Activated T-helper 1 cell treated with anti-CD3 and anti-CD28 coated beads, Interleukin-2, amount 50 U/mL, for 16 hours (primary cell): ENCODE data around the gene IL1F10.
A peak's percentile ranks its signal among the peaks of the same experiment; 100 is the strongest.
"Not testable (repeated sequence)": the region's sequence is repeated elsewhere in the genome, so short reads cannot be mapped to it uniquely, and the experiment has no call there.

Experiments
- DNase-seq, 2 donors: peaks; one replicate each; pipeline ENCODE4 v3.0.0-alpha.2; 2020; ENCODE audit warnings: low read depth in 1 of 2, low spot score in 1 of 2

IL1F10 gene

DNA sequence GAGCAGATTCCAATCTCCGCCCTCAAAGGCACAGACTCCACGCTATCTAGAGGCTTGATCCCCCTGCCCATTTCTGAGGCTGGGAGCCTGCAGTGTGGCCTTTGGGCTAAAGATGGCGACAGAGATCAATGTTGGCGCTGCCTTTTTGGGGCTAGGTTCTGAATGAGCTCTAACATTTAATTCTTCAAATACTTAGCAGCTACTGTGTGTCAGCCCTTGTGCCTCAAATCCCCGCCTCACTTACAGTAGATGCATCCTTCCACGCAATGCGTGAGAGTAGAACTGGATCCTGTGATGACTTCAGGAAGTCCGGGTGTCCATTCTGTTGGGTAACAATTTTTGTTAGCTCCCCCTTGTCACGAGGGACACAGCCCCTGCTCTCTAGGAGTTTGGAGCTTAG, 12.4 kb downstream of the IL1F10 start:
- DNase-seq = peak in 1 of 2 donors; percentile 20

DNA sequence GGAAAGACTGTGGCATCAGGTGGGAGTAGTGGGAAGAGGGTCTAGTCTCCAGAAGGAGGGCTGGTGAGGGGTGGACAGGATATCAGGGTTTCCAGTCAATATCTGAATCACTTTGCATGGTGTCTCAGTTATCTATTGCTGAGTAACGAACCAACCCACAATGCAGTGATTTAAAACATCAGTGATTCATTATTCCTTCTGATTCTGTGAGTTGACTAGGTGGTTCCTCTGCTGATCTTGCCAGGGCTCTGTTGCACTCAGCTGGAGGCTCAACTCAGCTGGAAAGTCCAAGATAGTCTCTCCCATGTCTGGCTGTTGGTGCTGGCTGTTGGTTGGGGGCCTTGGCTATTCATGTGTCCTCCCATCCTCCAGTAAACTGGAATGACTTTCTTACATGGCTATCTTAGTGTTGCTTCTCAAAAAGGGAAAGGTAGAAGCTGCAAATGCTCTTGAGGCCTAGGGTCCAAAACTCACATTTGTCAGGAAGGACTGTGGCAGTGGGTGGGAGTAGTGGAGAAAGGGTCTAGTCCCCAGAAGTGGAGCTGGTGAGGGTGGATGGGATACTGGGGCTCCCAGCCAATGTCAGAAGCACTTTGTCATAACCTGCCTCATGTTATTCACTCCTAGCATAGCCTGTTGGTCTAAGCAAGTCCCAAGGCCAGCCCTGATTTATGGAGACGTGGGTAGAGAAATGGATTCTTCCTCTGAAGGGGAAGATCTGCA, 13.9 kb downstream of the IL1F10 start:
- no peak for DNase-seq

DNA sequence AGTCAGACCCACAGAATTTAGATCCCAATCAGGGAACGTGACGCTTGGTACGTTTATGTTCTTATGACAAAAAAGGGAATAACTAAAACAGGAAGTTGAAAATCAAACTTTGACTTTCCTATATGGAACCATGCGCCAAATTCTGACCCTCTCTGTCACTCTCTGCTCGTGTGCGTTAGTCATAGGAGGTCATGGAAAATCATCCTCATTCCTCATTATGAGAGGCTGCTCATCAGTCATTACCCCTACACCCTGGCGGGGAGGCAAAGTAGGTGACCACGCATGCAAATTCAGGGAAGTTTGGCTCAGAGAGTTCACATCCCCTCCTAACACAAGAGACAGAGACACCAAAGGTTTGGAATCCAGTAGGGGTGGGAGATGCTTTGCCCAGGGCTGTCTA, 15.5 kb downstream of the IL1F10 start:
- DNase-seq = no peak

DNA sequence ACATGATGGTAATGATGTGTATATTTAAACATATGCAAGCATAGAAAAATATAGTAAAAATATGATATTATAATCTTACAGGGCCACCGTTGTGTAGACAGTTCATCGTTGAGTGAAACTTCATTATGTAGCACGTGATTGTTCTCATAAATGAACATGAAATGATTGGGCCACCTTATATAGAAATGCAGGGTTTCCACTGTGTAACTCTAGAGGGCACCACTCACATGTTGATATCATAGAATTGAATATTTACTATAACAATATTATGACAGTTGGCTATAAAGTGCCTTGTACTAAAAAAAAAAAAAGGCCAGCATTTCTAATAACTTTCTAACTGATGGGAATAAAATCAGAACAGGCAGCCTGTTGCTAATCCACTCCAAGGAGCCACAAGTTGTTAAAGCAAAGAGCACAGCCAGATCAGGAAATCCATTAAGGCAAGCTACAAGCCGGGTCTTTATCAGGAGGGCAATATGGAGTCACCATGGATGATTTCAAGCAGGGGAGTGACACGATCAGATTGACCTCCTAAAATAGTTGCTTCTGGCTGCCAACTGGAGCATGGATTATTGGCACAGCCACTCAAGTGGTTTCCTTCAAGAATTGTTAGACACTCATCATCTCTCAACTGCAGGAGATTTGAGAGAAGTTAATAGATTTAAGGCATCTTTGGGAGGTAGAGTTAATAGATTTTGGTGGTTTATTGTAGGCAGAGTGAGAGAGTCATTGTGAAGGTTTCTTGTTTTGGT, 16.7 kb downstream of the IL1F10 start:
- DNase-seq = no peak

DNA sequence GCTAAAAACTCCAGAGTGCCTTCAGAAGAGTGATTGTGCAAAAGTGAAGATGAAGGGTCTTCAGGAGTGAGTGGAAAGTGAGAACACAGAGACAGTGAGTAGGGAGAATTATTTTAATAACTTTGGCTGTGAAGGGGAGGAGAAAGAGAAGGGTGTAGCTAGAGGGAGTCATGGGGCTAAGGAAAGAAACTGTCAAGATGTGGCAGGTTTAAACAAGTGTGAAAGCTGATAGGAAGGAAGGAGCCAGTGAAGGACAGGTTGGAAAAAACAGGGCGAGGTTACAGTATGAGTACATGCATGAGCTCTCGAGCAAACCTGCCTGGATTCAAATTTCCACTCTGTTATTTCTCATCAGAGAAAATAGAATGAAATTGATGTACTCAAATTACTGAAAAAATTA, 17.8 kb downstream of the IL1F10 start:
- no peak for DNase-seq

DNA sequence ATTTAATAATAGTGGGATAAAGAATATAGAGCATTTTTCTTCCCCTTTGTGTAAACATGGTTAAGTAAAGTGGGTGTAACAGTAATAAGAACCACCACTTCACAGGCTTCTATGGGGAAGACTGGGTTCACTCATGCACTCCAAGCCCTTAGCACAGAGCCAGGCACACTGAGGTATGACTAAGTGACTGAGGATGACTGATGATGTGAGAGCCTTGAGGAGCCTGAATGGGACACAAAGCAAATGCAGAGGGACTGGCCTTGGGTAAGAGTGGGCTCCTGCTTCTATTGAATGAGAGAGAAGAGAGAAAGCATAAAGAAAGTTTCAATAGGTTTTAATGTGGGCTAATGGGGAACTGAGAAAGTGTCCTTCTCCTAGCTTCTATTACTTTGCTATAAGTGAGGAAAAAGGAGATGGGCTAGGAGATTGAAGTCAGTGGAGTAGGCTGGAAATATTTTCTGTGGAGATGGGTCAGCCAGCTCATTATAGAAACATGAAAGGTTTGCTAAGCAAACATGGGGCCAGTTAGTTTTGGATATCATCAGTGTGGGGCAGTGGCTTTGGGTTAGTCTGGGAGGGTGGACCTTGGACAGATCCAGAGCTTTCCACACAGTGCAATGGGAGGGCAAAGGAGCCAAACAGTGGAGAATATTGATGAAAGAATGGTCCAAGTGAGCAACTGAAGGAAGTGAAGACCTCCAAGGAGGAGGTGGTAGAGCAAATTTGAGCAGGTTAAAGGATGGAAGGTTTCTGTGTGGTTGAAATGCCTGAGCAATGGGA, 20.6 kb downstream of the IL1F10 start:
- DNase-seq = no peak

DNA sequence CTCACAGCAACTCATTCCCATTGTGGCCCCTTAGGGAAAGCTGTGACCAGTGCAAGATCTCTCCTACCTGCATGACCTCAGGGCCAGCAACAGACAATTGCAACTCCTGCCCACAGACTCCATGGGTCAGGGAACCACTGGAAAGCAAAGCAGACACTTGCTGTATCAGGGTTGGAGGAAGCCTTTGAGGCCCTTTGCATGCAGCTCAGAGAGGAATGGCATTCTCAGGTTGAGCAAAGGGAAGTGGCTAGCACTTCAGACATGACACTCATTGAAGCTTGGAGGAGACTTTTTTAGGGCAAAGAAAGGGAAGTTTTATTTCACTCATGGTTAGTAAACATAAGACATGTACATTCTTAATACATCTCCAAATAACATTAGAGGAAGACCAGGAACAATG, 22.1 kb downstream of the IL1F10 start:
- no peak for DNase-seq

DNA sequence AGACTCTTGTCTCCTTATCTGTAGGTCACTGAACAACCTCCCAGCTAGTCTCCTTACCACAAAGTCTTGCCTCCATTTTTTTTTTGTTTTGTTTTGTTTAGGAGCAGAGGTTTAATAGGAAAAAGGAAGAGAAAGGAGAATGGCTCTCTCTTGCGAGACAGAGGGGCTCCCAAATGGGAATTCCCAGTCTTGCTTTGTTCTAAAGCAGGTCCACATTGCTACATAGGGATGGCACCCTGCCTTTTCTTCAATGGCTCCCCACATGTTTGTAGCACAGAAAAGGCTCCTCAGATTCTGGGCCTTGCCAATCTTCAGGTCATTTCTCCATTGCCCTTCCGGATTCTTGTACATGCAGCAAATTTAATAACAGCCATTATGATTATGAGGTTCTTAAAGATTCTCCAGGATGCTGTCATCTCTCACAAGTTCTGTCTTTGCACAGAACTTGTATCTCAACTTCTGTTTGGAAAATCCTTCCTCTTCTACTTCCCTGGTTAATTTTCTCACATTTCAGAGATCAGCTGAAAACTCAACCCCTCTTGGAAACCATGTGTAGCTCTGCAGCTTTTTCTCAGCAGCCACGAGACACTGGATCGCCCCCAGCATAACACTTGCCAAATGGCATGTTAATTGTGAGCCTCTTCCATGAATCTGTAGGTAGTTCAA, 23.6 kb downstream of the IL1F10 start:
- no peak for DNase-seq

DNA sequence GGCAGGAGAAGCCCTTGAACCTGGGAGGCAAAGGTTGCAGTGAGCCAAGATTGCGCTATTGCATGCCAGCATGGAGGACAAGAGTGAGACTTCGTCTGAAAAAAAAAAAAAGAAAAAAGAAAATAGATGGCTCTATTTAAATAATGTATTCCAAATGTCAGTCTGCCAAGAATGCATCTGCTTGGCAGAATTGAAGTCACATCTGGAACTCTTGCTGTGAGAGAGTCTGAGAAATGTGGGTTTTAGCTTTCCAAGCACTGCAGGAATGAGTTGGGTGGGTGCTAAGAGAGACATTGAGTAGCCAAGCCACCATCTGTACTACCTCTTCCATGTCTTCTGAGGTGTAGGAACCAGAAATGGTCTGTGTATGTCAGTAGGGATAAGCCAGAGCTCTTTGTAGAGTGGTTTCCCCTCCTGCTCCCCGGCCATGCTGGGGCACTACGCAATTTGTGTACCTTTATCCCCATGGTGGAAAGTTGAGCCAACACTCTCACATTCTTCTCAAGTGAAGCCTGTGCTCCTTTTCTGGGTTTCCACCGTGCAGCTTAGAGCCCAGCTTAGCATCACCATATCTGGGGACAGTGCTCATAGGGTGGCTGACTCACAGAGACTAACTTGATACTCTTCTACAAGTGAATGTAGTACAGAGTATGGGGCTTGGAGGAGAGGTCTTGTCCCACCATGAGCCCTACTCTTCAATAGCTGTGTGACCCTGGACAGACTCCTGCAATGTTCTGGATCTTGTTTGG, 25.3 kb downstream of the IL1F10 start:
- DNase-seq = no peak

DNA sequence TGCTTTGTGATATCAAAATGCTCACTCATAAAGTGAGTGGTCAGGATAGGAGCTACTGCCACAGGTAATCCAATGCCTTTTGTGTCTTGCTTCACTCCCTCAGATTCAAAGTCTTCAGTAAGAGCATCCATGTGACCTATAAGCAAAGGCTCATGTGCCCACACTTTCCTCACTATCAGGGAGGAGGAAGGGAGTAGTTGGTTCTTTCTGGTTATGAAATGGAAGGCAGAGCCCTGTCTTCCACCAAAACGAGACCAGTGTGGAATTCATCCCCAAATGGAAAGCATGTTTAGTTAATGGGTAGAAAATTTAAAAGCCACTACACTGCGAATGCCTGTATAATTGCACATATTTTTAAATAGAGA, 25.8 kb downstream of the IL1F10 start:
- DNase-seq = no peak

DNA sequence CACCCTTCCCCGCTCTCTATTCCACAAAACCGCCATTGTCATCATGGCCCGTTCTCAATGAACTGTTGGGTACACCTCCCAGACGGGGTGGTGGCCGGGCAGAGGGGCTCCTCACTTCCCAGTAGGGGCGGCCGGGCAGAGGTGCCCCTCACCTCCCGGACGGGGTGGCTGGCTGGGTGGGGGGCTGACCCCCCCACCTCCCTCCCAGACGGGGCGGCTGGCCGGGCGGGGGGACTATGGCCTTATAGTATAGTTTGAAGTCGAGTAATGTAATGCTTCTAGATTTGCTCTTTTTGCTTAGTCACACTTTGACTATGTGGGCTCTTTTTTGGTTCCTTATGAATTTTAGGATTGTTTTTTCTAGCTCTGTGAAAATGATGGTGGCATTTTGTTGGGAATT, 28.5 kb downstream of the IL1F10 start:
- DNase-seq = not testable (repeated sequence)

DNA sequence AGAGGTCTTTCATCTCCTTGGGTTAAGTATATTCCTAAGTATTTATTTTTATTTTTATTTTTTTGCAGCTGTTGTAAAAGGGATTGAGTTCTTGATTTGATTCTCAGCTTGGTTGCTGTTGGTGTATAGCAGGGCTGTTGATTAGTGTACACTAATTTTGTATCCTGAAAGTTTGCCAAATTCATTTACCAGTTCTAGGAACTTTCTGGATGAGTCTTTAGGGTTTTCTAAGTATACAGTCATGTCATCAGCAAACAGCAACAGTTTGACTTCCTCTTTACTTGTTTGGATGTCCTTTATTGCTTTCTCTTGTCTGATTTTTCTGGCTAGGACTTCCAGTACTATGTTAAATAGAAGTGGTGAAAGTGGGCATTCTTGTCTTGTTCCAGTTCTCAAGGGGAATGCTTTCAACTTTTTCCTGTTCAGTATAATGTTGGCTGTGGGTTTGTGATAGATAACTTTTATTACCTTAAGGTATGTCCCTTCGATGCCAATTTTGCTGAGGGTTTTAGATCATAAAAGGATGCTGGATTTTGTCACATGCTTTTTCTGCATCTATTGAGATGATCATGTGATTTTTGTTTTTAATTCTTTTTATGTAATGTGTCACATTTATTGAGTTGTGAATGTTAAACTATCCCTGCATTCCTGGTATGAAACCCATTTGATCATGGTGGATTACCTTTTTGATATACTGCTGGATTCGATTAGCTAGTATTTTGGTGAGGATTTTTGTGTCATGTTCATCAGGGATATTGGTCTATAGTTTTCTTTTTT, 29.3 kb downstream of the IL1F10 start:
- not testable (repeated sequence) for DNase-seq

DNA sequence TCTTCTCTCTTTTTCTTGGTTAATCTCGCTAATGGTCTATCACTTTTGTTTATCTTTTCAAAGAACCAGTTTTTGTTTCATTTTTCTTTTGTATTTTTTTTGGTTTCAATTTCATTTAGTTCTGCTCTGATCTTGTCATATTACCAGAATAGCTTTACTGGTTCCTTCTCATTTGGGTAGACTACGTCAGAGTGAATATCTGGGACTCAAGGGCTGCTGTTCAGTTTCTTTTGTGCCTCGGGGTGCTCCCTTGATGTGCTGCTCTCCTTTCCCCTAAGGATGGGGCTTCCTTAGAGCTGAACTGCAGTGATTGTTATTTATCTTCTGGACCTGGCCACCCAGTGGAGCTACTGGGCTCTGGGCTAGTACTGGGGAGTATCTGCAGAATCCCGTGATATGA, 30.3 kb downstream of the IL1F10 start:
- DNase-seq = no peak

DNA sequence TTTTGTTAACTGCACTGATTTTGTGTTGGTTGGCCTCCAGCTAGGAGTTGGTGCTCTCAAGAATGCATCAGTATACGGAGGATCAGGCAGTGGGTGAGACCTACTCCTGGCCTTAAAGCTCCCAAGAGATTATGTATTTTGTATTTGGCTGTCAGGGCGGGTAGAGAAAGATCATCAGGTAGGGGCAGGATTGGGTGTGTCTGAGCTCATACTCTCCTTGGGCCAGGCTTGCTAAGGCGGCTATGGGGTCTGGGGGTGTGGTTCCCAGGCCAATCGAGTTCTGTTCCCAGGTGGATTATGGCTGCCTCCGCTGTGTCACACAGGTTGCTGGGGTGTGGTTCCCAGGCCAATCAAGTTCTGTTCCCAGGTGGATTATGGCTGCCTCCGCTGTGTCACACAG, 30.8 kb downstream of the IL1F10 start:
- no peak for DNase-seq

DNA sequence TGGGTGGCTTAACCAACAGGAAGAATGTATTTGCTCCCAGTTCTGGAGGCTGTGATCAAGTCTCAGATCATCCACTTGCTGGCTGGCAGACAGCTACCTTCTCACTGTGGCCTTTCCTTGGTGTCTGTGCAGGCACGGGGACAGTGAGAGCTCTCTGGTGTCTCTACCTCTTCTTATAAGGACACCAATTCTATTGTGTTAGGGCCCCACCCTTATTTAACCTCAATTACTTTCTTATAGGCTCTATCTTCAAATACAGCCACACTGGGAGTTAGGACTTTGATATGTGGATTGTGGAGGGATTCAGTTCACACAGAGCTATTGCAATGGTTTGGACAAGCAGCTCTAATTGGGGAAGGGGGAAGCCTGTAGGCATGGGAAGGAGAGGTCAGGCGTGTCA, 34.4 kb downstream of the IL1F10 start:
- DNase-seq = no peak

DNA sequence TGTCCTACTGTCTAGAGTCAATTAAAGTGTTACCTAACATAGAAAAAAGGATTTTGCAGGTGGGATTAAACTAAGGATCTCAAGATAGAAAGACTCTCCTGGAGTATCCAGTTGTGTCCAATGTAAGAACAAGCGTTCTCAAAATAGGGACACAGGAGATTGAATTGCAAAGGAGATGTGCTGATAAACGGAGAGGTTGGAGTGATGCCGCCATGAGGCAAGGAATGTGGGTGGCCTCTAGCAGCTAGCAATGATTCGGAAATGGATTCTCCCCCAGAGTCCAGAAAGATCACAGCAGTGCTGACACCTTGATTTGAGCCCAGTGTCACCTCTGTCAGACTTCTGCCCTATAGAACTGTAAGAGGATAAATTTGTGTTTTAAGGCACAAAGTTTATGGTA, 35.5 kb downstream of the IL1F10 start:
- DNase-seq = no peak

DNA sequence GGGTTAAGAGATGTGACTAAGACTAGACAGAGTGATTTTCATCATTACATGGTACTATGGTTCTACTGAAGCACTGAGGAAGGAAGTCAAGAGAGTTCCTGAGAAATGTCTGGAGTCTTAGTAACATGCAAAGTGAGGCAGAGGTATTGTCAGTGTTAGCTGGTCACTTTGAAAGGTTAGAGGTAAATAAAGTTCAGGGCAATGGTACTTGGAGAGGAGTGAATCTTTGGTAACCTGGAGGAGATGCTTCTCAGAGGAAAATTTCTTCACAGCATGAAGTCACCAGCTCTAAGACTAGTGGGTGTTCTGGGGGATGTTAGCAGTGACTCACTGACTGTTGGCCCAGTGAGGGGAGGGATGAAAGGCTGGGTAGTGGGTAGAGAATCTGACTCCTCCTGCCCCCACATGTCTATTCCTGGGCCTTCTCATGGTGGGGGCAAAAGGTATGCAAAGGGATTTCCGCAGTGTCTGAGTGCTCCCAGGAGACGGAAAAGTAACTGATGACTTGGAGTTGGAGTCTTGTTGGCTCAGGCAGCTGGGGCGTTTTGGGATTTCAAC, 36.4 kb downstream of the IL1F10 start:
- no peak for DNase-seq

DNA sequence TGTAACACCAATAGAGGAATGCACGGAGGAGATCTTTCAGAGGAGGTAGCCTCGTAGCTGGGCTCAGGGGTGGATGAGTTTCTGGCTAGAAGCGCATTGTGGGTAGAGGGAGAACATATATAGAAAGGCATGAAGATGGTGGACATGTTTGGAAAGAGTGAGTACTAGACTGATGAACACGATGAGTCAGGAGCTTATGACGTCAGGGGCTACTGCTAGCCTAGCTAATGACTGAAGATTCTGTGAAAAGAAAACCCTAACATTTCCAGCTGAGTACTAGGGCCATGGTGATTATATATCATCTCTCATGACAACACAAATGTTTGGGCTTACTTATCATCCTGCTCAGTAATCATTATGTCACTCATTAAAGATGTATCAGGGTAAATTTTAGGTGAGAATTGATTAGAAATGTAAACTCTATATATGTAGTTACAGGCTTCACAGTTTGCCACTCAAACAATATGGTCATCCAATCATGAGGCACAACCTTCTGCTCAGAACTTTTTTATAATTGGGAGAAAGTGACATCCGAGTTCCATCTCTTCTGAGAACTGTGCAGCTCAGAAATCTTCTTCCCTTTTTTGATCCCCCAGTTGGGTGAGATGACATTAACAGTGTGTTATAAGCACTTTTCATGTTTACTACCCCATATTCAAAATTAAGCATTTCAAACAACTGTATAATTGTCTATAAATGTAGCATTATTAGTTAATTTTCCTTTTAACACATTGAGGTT, 37.4 kb downstream of the IL1F10 start:
- DNase-seq = no peak

DNA sequence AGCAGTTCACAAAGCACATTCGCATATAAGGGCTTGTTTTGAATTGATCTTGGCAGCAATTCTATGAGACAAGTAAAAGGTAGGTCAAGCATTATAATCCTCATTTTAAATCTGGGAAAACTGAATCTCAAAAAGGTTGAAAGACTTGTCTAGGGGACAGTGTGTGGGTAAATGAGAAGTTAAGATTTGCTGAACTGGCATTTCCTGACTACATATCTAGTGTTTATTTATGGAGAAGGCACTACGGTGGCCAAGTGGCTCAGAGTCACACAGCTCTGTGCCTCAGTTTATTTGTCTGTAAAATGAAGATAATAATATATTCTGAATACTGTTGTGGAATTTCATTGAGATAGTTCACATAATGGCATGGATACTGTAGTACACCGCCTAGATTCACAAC, 43.4 kb downstream of the IL1F10 start:
- no peak for DNase-seq
